Measurements from ENCODE around the gene FGF23.

FGF23 gene

GRCh38 chr12:4395818-4396217, 16.3 kb upstream of the FGF23 start:
- TF ChIP-seq GATA3 (IDR thresholded peaks at IDR 0.05; ENCODE audit: low read depth, low read length) (no peak), GATA2 (IDR thresholded peaks at IDR 0.05; ENCODE audit: low read depth, low read length) (no peak)

- TF ChIP-seq GATA3 (IDR thresholded peaks at IDR 0.05; ENCODE audit: low read depth, low read length) (no peak), GATA2 (IDR thresholded peaks at IDR 0.05; ENCODE audit: low read depth, low read length) (no peak)
These were observed 13.7 kb upstream of the FGF23 start for GRCh38 chr12:4393211-4393610.

DNA sequence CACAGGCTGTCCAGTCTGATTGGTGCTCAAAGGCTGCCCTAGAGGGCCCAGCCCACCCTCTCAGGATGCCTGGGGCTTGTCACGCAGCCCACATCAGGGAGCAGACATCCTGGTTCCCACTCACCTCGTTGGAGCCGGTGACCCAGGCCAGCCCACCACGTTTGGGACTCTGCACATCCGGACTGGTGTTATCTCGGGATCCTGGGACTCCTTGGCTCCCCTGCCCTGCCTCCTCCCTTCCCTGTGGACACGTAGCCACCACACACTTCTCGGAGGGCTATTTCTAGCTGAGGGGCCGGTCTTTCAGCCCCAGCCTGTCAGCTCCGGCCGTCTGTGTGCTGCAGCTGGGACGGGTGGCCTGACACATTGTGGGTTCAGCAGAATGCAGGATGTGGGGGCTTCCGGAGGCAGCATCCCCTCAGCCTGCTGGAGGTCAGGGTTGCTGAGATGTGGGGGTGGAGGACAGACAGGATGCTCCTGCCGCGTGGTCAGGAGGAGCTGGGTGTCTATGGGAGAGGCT, 12.8 kb upstream of the FGF23 start:
- TF ChIP-seq GATA2 (IDR thresholded peaks at IDR 0.05; ENCODE audit: low read depth, low read length) (no peak), GATA3 (IDR thresholded peaks at IDR 0.05; ENCODE audit: low read depth, low read length) (no peak)

GRCh38 chr12:4388662-4389061, 9.2 kb upstream of the FGF23 start:
- no peak for TF ChIP-seq GATA2 (IDR thresholded peaks at IDR 0.05; ENCODE audit: low read depth, low read length)

DNA sequence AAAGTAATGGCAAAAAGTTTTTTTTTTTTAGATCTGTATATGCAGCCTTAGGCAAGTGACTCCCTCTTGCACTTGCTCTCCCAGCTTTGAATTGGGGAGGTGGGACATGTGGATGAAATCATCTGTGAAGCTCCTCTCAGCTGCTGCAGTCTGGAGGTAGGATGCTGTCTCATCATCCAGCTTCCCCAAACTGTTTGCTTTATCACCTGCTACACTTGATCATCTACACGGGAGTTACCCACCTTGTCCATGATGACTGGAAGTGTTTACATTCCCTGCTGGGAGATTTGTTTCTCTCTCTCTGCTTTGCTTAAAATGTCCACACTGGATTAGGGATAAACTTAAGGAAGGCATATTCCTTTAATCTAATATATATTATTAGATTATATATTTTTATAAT, 8.5 kb upstream of the FGF23 start:
- TF ChIP-seq GATA3 (IDR thresholded peaks at IDR 0.05; ENCODE audit: low read depth, low read length), result no peak
- no peak for TF ChIP-seq GATA2 (IDR thresholded peaks at IDR 0.05; ENCODE audit: low read depth, low read length)

DNA sequence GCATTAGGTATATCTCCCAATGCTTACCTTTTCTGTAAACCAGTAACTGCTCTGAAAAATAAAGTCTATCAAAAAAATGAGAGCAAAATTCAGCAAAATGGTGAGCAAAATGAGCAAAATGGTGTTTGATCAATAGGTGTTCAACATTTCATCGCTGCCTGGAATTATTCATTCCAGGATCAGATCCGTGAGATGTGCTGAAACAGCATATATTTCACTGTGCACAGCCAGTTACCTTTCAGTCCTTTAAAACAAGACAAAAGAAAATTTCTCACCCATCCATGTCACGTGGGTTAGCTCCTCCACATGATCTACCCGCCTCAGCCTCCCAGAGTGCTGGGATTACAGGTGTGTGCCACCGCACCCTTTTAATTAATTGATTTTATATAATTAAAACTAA, 8.1 kb upstream of the FGF23 start:
- TF ChIP-seq GATA2 (IDR thresholded peaks at IDR 0.05; ENCODE audit: low read depth, low read length), result no peak
- TF ChIP-seq GATA3 (IDR thresholded peaks at IDR 0.05; ENCODE audit: low read depth, low read length), result no peak

DNA sequence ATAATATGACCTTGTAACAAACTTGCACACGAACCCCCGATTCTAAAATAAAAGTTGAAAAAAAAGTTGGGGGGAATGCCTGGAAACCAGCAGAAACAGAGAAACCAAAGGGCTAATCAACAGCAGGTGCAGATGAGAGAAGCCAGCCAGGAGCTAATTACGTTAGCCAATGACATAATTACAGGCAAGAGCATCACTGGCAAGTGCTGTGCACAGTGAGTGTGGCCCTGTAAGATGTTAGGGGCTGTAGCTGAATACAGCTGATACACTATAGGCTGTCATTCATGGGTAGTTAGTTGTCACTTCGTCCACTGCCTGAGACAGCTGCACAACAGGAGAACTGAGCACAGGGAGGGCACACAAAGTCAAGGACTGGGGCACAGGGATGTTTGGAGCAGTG, 7.3 kb upstream of the FGF23 start:
- TF ChIP-seq GATA3 (IDR thresholded peaks at IDR 0.05; ENCODE audit: low read depth, low read length), result no peak
- TF ChIP-seq GATA2 (IDR thresholded peaks at IDR 0.05; ENCODE audit: low read depth, low read length), result no peak

- TF ChIP-seq GATA2 (IDR thresholded peaks at IDR 0.05; ENCODE audit: low read depth, low read length), result no peak
- TF ChIP-seq GATA3 (IDR thresholded peaks at IDR 0.05; ENCODE audit: low read depth, low read length), result no peak
These were observed 3.9 kb upstream of the FGF23 start for GRCh38 chr12:4383304-4383865.

- no peak for TF ChIP-seq GATA3 (IDR thresholded peaks at IDR 0.05; ENCODE audit: low read depth, low read length)
- no peak for TF ChIP-seq GATA2 (IDR thresholded peaks at IDR 0.05; ENCODE audit: low read depth, low read length)
These were observed 820 bp upstream of the FGF23 start for GRCh38 chr12:4380332-4380731.

DNA sequence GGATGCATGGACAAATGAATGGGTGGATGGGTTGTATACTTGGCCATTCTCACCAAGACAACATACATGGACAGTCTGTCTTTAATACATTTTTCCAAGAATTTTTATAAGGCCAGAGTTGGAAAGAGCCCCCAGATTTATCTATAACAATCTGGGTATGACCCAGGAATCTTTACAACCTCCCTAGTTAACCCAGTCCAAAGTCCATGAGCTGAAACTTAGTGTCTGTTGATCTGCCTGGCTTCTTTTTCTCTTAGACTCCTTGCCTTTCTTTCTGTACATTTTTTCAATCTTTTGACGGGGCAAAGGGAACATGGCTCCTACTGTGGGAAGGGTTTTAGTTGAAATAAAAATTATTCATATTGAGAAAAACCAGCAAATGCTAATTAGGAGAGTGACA, 740 bp downstream of the FGF23 start:
- TF ChIP-seq GATA3 (IDR thresholded peaks at IDR 0.05; ENCODE audit: low read depth, low read length) (no peak), GATA2 (IDR thresholded peaks at IDR 0.05; ENCODE audit: low read depth, low read length) (no peak)

DNA sequence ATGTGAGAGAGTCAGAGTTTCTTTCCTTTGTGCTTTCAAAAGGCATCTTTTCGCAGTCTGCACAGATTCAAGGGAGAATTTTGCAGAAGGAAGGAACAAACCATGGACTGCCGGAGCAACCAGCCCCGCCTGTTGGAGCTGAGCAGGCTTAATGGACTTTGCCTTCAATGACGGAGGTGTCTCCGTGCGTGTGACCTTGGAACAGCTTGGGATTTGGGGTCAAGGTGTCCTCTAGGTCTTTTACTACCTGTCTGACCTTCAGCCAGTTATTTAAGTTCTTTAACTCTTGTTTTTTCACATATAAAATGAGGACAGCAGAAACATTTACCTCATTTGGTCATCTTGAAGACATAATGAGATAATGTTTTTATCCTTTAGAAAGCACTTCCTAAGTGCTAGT, 4.1 kb downstream of the FGF23 start:
- TF ChIP-seq GATA2 (IDR thresholded peaks at IDR 0.05; ENCODE audit: low read depth, low read length), result no peak
- TF ChIP-seq GATA3 (IDR thresholded peaks at IDR 0.05; ENCODE audit: low read depth, low read length), result no peak

- TF ChIP-seq GATA2 (IDR thresholded peaks at IDR 0.05; ENCODE audit: low read depth, low read length), result no peak
- no peak for TF ChIP-seq GATA3 (IDR thresholded peaks at IDR 0.05; ENCODE audit: low read depth, low read length)
These were observed 6.9 kb downstream of the FGF23 start for GRCh38 chr12:4372653-4373052.

- no peak for TF ChIP-seq GATA3 (IDR thresholded peaks at IDR 0.05; ENCODE audit: low read depth, low read length)
- TF ChIP-seq GATA2 (IDR thresholded peaks at IDR 0.05; ENCODE audit: low read depth, low read length), result no peak
These were observed 9.2 kb downstream of the FGF23 start for GRCh38 chr12:4370265-4370664.

GRCh38 chr12:4369548-4369947, 10.0 kb downstream of the FGF23 start:
- no peak for TF ChIP-seq GATA3 (IDR thresholded peaks at IDR 0.05; ENCODE audit: low read depth, low read length)
- TF ChIP-seq GATA2 (IDR thresholded peaks at IDR 0.05; ENCODE audit: low read depth, low read length), result no peak

- no peak for TF ChIP-seq GATA2 (IDR thresholded peaks at IDR 0.05; ENCODE audit: low read depth, low read length)
- no peak for TF ChIP-seq GATA3 (IDR thresholded peaks at IDR 0.05; ENCODE audit: low read depth, low read length)
These were observed 13.4 kb downstream of the FGF23 start for GRCh38 chr12:4366090-4366489.

- TF ChIP-seq GATA3 (IDR thresholded peaks at IDR 0.05; ENCODE audit: low read depth, low read length) (no peak), GATA2 (IDR thresholded peaks at IDR 0.05; ENCODE audit: low read depth, low read length) (no peak)
These were observed 23.5 kb downstream of the FGF23 start for GRCh38 chr12:4356041-4356327.
